NT2/D1 (cell line): ENCODE results near the gene PKHD1.

Source experiments
- DNase-seq: peaks from one replicate; pipeline ENCODE4 v3.0.0-alpha.2; 2011; ENCODE audit warnings: low read depth, low spot score
- H3K27me3 ChIP-seq: 2 replicates; pipeline ENCODE4 v1.6.0; 2011; ENCODE audit warnings: mild to moderate bottlenecking; ENCODE audit not compliant: insufficient read length, insufficient read depth
- H3K36me3 ChIP-seq: 2 replicates; pipeline ENCODE4 v1.6.1; 2011; ENCODE audit warnings: mild to moderate bottlenecking, low read length, mixed read lengths; ENCODE audit not compliant: insufficient read depth, insufficient read length
- H3K4me1 ChIP-seq: 2 replicates; pipeline ENCODE4 v1.5.1; 2011; ENCODE audit not compliant: insufficient read depth, insufficient read length
- H3K4me3 ChIP-seq: 2 replicates; pipeline ENCODE4 v1.5.1; 2011; ENCODE audit warnings: low read depth; ENCODE audit not compliant: insufficient read length
- H3K9ac ChIP-seq: 2 replicates; pipeline ENCODE4 v1.6.0; 2011; ENCODE audit warnings: low read depth; ENCODE audit not compliant: insufficient read length
- H3K9me3 ChIP-seq: 2 replicates; pipeline ENCODE4 v1.5.1; 2011; ENCODE audit warnings: mild to moderate bottlenecking, low read length; ENCODE audit not compliant: insufficient read depth
- SUZ12 ChIP-seq: IDR thresholded peaks from 2 replicates; pipeline ENCODE4 v1.6.1; 2011; ENCODE audit not compliant: insufficient read length, insufficient read depth; ENCODE audit errors: extremely low read depth
- YY1 ChIP-seq: IDR thresholded peaks from 2 replicates; pipeline ENCODE4 v1.6.1; 2011; ENCODE audit not compliant: insufficient read length, insufficient read depth
- ZNF274 ChIP-seq: IDR thresholded peaks from 2 replicates; pipeline ENCODE4 v1.6.1; 2011; ENCODE audit warnings: mild to moderate bottlenecking, low read depth, low read length

The PKHD1 gene

DNA sequence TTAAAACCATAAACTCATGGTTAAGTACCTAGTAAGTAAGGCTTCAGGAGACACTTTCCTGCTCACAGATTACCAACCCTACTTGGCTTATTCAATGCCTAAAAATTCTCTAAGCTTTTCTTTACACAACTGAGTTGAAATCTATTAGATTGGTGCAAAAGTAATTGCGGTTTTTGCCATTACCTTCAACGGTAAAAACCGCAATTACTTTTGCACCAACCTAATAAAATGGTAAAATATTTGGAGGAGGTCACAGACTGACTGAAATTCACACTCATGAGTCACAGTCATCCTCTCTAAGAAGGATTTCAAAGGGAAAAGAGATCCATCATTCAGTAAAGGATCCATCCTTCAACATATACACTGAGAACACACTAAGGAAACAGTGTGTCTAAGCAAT lies 25.9 kb downstream of the PKHD1 start:
- peaks cover 2% of the 10 kb centered on the region for H3K4me1 ChIP-seq
- no peaks in the 10 kb centered on the region for H3K36me3 ChIP-seq
- no peak for TF ChIP-seq ZNF274
- no peak for TF ChIP-seq SUZ12
- no peak for TF ChIP-seq YY1
- no peak overlapping the region for H3K9ac ChIP-seq
- H3K27me3 ChIP-seq = no peaks in the 10 kb centered on the region
- H3K9me3 ChIP-seq = no peaks in the 10 kb centered on the region
- no peak overlapping the region for H3K4me3 ChIP-seq
- no peak for DNase-seq

DNA sequence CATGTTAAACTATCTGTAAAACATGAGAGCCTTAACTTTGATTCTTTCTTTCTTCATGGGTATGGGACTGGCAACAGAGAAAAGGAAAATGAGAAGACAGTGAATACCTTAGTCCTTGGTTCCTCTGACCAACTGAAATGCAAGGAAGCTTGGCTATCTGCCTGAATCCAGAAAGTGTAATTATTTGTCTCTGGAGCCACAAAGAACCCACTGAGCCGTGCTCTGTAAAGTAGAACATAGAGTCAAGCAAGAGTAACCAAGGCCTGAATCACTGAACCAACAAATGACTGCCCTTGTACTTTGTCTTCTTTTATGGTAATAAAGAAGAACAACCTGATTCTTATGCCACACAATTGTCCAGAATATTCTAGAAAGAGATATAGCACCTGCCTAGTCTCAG lies 27.6 kb downstream of the PKHD1 start:
- no peak overlapping the region for H3K4me3 ChIP-seq
- H3K4me1 ChIP-seq = peaks cover 2% of the 10 kb centered on the region
- no peak overlapping the region for H3K9ac ChIP-seq
- DNase-seq = no peak
- no peaks in the 10 kb centered on the region for H3K9me3 ChIP-seq
- TF ChIP-seq YY1 (no peak), ZNF274 (no peak), SUZ12 (no peak)
- no peaks in the 10 kb centered on the region for H3K36me3 ChIP-seq
- no peaks in the 10 kb centered on the region for H3K27me3 ChIP-seq

DNA sequence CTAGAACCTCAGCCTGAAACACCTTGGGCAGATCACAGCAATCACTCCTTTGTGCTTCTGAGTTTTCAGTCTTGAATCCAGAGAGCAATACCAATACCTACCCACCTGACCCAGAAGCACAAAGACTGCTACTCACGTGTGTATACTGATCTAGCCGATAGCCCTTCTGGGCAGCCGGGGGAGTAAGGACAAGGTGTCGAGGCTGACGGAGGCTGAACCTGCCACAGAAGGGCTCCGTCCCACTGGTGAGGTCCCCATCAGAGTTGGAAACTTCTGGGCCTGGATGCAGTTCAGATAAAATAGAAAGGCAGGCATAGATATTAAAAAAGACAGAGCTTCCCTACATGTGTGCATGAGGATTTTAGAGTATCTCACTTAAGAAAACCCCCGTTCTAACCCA lies 32.0 kb downstream of the PKHD1 start:
- Histone ChIP-seq H3K9ac (no peak overlapping the region), H3K4me3 (no peak overlapping the region), H3K4me1 (no peaks in the 10 kb centered on the region), H3K9me3 (no peaks in the 10 kb centered on the region), H3K27me3 (no peaks in the 10 kb centered on the region), H3K36me3 (no peaks in the 10 kb centered on the region)
- no peak for DNase-seq
- TF ChIP-seq SUZ12 = no peak
- TF ChIP-seq ZNF274 = no peak
- TF ChIP-seq YY1 = no peak

DNA sequence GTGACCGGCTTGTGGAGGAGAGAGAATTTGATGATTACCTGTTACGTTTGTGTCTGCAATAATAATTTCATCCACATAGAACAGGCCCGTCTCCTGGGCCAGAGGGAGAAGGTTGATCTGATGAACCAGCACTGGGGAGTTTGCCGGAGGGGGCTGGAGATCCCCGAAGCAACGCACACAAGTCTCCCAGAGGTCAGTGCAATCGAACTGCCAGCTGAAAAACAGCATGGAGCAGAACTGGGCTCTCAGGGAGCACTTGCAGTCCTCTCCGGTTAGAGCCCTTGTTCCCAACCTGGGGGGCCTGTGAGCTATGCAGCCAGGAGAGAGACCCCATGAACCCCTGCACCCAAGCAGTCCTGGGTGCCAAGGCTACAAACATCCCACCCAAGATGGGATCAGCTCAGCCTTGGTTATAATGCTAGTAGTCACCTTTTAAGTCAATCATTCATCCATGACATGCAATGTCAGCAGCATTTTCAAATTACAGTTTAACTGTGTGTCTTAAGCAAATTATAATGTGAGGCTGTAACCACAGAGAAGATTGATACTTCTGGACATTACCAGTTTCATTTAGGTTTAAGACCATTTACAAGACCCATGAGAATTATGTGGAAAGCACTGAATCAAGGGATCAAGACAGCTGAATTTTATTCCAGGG lies 34.2 kb downstream of the PKHD1 start:
- H3K9ac ChIP-seq = no peak overlapping the region
- no peak overlapping the region for H3K4me3 ChIP-seq
- no peaks in the 10 kb centered on the region for H3K4me1 ChIP-seq
- no peaks in the 10 kb centered on the region for H3K27me3 ChIP-seq
- no peak for DNase-seq
- H3K9me3 ChIP-seq = no peaks in the 10 kb centered on the region
- no peak for TF ChIP-seq ZNF274
- no peak for TF ChIP-seq YY1
- TF ChIP-seq SUZ12 = no peak
- no peaks in the 10 kb centered on the region for H3K36me3 ChIP-seq

DNA sequence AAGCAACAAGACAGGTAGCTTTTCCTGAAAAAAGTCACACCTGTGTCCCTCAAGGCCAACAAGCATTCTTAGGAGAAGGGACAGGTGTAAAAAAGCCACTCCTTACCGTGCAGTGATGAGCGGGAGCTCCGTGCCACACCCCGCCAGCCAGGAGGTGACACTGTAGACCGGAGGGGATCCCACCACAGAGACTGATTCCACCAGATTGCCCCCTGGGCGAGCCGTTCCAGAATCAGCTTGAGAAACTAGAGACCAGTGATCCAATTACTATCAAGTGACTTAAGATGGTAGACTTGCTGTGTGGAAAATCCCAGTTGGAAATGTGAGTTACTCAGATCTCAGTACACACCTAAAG lies 37.4 kb downstream of the PKHD1 start:
- Histone ChIP-seq H3K9me3 (no peaks in the 10 kb centered on the region), H3K36me3 (no peaks in the 10 kb centered on the region), H3K27me3 (no peaks in the 10 kb centered on the region), H3K4me1 (no peaks in the 10 kb centered on the region), H3K4me3 (no peak overlapping the region), H3K9ac (no peak overlapping the region)
- TF ChIP-seq SUZ12 (no peak), ZNF274 (no peak), YY1 (no peak)
- DNase-seq = no peak

DNA sequence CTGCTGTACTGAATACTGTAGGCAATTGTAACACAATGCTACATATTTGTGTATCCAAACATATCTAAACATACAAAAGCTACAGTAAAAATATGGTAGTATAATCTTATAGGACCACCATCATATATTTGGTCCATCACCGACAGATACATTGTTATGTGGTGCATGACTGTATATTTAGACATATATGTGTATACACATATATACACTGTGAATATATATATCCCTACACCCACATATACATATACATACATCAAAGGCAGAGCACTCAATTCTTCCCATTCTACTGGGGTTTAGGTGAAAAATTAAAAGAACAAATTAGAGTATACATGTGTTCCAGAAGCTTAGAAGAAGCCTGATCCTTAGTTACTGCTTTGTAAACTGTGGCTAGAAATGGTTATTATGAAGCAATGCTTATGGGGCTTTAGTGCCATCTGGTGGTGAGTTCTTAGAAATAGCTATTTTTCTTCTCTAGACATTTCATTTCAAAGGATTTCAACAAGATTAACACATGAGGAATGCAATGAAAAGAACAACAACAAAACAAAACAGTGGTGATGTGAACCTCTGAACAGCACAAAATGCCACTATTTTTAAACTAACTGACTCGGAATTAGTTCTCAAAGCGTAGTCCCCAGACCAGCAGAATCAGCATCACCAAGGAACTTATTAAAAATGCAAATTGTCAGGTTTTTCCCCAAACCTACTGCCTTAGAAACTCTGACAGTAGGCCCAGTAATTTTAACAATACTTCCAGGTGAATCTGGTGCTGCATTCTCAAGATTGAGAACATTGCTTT lies 38.0 kb downstream of the PKHD1 start:
- no peak overlapping the region for H3K9ac ChIP-seq
- no peaks in the 10 kb centered on the region for H3K4me1 ChIP-seq
- no peaks in the 10 kb centered on the region for H3K9me3 ChIP-seq
- no peaks in the 10 kb centered on the region for H3K36me3 ChIP-seq
- DNase-seq = peak; percentile 9
- TF ChIP-seq YY1 (no peak), ZNF274 (no peak), SUZ12 (no peak)
- H3K27me3 ChIP-seq = no peaks in the 10 kb centered on the region
- H3K4me3 ChIP-seq = no peak overlapping the region

DNA sequence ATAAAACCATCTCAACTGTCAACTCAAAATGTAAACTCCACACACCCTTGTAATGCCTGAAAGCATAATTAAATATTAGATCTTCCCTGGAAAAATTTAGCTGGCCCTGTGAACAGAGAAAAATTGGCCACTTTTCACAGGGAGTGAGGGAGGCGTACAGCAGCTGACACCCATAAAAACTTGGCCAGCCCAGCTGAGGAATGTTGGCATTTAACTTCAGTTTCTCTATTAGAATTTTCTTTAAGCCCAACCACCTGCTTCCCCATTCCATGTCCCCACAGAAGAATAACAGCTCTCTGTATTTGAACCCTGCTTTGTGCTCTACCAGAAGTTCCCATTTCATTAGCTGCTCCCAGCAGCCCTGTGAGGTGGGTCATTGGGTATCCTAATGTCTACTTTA lies 41.0 kb downstream of the PKHD1 start:
- H3K27me3 ChIP-seq = no peaks in the 10 kb centered on the region
- H3K4me1 ChIP-seq = no peaks in the 10 kb centered on the region
- DNase-seq = no peak
- H3K36me3 ChIP-seq = no peaks in the 10 kb centered on the region
- no peak for TF ChIP-seq SUZ12
- TF ChIP-seq YY1 = no peak
- TF ChIP-seq ZNF274 = no peak
- H3K9ac ChIP-seq = no peak overlapping the region
- H3K4me3 ChIP-seq = no peak overlapping the region
- no peaks in the 10 kb centered on the region for H3K9me3 ChIP-seq
